ENCODE results near the gene ZDHHC11.

ZDHHC11 gene

DNA sequence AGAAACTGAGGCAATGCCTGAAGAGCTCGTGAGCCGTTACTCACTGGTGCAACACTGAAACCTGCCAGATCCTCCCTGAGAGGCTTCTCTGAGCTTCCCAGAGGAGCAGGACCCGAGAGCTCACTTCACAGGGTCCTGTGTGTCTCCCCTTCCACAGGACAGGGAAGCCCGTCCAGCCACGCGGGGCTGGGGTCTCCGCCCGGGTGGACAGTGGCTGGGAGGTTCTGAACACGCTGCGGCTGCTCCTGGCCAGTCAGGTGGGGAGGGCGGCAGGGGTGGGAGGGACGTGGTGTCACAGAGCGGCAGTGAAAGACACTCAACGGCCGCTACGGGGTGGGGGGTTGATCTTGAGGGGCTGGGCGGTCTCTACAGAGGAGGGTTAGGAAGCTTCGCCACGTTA is 290 bp upstream of the ZDHHC11 start:
- no peak for TF ChIP-seq POLR2AphosphoS5 (IDR thresholded peaks at IDR 0.05; ENCODE audit: low read depth, low read length)
- no peak for TF ChIP-seq SIN3A (IDR thresholded peaks at IDR 0.05; ENCODE audit: borderline replicate concordance, insufficient read depth, low read length)
- TF ChIP-seq FOXP2 (optimal IDR thresholded peaks at IDR 0.05; ENCODE audit: borderline replicate concordance, extremely low read depth, extremely low read length, insufficient read depth) = no peak
- TF ChIP-seq TAF1 (IDR thresholded peaks at IDR 0.05; ENCODE audit: borderline replicate concordance, insufficient read depth, low read length) = no peak

DNA sequence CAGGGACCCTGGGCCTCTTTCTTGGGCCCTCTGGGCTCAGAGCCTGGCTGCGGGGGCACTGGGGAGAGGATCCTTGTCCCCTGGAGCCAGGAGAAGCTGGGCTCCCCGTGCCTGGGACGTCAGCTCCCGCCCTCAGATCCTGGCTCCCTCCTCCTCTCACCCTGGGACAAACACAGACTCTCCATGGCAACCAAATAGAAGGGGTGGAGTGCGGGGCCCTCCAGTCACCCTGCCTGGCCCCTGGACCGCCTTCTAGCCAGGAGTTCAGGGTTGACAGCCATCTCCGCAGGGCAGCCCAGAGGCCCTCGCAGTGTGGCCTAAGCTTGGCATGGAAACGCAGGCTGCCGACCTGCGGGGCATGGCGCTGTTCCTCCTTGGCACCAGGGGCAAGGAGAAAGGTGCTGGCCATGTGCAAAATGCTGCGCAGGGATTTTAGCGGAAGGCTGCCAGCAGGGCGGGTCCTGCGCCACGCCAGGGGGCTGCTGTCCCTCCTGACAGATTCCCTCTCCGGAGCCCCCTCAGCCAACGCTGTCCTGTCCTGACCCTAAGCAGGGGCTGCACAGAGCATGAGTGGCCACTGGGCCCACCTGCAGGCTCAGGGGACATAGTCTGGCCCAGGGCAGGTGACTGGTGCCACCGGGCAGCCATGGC is 1.0 kb downstream of the ZDHHC11 start:
- no peak for TF ChIP-seq TAF1 (IDR thresholded peaks at IDR 0.05; ENCODE audit: borderline replicate concordance, insufficient read depth, low read length)

DNA sequence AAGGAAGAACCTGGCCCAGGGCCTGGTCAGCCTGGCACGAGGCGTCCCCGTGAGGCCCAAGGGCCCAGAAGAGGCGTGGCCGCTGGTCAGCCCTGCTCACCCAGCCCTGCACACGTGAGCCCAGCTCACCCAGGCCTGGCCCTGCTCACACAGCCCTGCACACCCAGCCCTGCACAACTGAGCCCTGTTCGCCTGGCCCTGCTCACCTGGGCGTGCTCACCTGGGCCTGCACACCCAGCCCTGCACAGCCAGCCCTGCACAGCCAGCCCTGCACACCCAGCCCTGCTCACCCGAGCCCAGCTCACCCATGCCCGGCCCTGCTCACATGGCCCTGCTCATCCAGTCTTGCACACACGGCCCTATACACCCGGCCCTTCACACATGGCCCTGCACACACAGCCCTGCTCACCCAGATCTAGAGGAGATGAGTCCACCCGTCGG is 2.1 kb downstream of the ZDHHC11 start:
- no peak for TF ChIP-seq POLR2AphosphoS5 (IDR thresholded peaks at IDR 0.05; ENCODE audit: low read depth, low read length)
- TF ChIP-seq FOXP2 (optimal IDR thresholded peaks at IDR 0.05; ENCODE audit: borderline replicate concordance, extremely low read depth, extremely low read length, insufficient read depth) = no peak
- TF ChIP-seq SIN3A (IDR thresholded peaks at IDR 0.05; ENCODE audit: borderline replicate concordance, insufficient read depth, low read length) = no peak
- TF ChIP-seq, protein P1, sequence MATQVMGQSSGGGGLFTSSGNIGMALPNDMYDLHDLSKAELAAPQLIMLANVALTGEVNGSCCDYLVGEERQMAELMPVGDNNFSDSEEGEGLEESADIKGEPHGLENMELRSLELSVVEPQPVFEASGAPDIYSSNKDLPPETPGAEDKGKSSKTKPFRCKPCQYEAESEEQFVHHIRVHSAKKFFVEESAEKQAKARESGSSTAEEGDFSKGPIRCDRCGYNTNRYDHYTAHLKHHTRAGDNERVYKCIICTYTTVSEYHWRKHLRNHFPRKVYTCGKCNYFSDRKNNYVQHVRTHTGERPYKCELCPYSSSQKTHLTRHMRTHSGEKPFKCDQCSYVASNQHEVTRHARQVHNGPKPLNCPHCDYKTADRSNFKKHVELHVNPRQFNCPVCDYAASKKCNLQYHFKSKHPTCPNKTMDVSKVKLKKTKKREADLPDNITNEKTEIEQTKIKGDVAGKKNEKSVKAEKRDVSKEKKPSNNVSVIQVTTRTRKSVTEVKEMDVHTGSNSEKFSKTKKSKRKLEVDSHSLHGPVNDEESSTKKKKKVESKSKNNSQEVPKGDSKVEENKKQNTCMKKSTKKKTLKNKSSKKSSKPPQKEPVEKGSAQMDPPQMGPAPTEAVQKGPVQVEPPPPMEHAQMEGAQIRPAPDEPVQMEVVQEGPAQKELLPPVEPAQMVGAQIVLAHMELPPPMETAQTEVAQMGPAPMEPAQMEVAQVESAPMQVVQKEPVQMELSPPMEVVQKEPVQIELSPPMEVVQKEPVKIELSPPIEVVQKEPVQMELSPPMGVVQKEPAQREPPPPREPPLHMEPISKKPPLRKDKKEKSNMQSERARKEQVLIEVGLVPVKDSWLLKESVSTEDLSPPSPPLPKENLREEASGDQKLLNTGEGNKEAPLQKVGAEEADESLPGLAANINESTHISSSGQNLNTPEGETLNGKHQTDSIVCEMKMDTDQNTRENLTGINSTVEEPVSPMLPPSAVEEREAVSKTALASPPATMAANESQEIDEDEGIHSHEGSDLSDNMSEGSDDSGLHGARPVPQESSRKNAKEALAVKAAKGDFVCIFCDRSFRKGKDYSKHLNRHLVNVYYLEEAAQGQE (IDR thresholded peaks at IDR 0.05; ENCODE audit: insufficient read depth in 1 of 2, low read depth in 2 of 2, low read length in 2 of 2) = no peak
- TF ChIP-seq TAF1 (IDR thresholded peaks at IDR 0.05; ENCODE audit: borderline replicate concordance, insufficient read depth, low read length) = no peak

DNA sequence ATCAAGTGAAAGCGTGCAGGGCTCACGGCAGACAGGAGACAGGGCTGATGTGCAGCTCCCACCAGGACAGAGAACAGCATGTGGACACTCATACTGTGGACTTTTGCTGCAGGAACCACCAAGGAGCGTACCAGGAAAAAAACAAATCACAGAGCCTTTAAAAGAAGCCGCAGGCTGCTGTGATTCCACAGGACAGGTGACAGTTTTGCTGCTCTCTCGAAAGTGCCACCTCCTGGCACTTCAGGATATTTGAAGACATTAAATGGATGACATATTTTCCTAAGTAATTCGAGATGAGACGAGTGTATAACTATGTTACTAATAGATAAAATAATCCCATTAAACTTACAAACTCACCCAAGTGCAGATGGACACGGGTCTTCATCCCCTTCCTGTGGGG is 29.3 kb downstream of the ZDHHC11 start:
- TF ChIP-seq TAF1 (IDR thresholded peaks at IDR 0.05; ENCODE audit: borderline replicate concordance, insufficient read depth, low read length) (no peak), POLR2AphosphoS5 (IDR thresholded peaks at IDR 0.05; ENCODE audit: low read depth, low read length) (no peak), FOXP2 (optimal IDR thresholded peaks at IDR 0.05; ENCODE audit: borderline replicate concordance, extremely low read depth, extremely low read length, insufficient read depth) (no peak), SIN3A (IDR thresholded peaks at IDR 0.05; ENCODE audit: borderline replicate concordance, insufficient read depth, low read length) (no peak)
- TF ChIP-seq, protein P1 (IDR thresholded peaks at IDR 0.05; ENCODE audit: insufficient read depth in 1 of 2, low read depth in 2 of 2, low read length in 2 of 2) = no peak

DNA sequence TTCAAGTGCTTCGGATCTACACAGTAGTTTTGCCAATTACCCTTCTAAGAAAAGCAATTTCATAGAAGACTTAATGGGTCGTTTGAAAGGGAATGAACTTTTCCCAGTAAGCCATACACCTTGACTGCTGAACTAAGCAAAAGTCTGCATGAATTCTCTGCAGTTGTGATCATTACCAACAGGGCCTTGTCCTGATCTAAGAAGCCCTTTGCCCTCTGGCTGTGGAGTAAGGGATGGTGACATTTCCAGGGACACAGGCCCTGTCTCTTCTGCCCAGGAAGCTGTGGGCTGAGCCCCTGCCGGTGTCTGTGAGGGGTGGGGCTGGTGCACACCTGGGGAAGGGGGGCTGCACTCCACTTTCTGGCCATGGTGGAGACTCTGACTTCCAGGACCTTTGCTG is 30.5 kb downstream of the ZDHHC11 start:
- TF ChIP-seq, protein P1 (IDR thresholded peaks at IDR 0.05; ENCODE audit: insufficient read depth in 1 of 2, low read depth in 2 of 2, low read length in 2 of 2) = no peak
- TF ChIP-seq POLR2AphosphoS5 (IDR thresholded peaks at IDR 0.05; ENCODE audit: low read depth, low read length) (no peak), SIN3A (IDR thresholded peaks at IDR 0.05; ENCODE audit: borderline replicate concordance, insufficient read depth, low read length) (no peak), TAF1 (IDR thresholded peaks at IDR 0.05; ENCODE audit: borderline replicate concordance, insufficient read depth, low read length) (no peak), FOXP2 (optimal IDR thresholded peaks at IDR 0.05; ENCODE audit: borderline replicate concordance, extremely low read depth, extremely low read length, insufficient read depth) (no peak)

DNA sequence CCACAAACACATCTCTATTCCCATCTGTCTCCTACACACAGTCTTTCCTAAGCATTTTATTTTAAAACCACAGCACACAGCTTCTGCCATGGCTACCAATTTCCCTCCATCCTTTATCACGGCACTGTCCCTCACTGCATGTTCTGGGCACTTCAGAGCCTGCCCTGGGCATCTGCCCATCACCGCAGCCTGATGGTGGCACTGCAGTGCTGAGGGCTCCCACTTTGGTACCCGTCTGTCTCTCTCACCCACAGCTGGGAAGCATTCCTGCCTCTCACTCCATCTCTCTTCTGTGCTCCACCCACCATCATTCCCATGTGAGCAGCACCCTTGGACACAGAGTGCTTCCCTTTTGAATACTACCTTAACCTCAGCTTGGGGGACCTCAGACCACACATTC is 31.7 kb downstream of the ZDHHC11 start:
- TF ChIP-seq TAF1 (IDR thresholded peaks at IDR 0.05; ENCODE audit: borderline replicate concordance, insufficient read depth, low read length) (no peak), SIN3A (IDR thresholded peaks at IDR 0.05; ENCODE audit: borderline replicate concordance, insufficient read depth, low read length) (no peak)
